HG03457 (cell line): Measurements from ENCODE around the gene HJV.

ENCODE experiments used
- ATAC-seq: cut with Tn5 transposase; IDR thresholded peaks from one replicate; pipeline ENCODE4 v1.9.1; 2021; ENCODE audit warnings: moderate number of reproducible peaks; ENCODE audit not compliant: unreplicated experiment

Gene HJV

DNA sequence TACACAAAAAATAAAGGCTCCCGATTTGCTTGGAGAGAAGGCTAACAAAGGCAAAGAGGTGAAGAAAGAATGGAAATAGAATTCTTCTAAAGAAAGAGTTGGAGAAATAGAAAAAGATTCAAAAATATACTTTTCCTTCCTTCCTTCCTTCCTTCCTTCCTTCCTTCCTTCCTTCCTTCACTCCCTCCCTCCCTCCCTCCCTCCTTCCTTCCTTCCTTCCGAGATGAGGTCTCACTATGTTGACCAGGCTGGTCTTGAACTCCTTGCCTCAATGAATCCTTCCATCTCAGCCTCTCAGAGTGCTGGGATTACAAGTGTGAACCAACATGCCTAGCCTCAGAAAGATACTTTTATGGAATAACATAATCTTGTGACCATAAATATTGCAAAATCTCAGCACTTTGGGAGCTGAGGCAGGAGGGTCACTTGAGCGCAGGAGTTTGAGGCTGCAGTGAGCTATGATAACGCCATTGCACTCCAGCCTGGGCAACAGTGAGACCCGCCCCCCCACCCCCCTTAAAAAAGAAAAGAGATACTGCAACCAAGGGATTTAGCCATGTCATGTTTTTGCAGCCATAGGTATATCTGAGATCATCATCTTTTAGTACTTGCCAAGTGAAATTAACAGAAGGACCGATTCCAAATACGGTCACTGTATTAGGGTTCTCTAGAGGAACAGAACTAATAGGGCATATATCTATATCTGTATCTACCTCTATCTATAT lies 1.0 kb upstream of the HJV start:
- ATAC-seq, result no peak

DNA sequence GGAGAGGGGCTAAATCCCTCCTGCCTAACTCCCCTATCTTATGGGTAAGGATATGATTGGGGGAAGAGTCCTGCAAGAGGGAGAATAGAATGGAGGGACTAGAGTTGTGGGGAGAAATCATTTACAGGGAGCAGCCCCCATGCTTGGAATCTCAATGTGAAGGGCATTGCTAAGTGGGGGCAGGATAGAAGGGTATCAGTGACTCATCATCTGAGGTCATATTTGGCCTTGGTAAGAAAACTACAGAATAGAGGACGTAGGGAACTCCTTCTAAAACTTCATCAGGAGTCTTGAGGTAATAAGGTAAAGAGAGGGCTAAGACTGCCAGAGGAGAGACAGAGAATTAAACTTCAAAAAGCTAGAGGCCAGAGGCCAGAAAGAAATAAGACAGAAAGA lies 487 bp downstream of the HJV start:
- no peak for ATAC-seq

GRCh38 chr1:146020058-146021049 lies 1.2 kb downstream of the HJV start:
- no peak for ATAC-seq

GRCh38 chr1:146019231-146020057 lies 2.1 kb downstream of the HJV start:
- no peak for ATAC-seq

- ATAC-seq, result no peak
Measured at GRCh38 chr1:146016891-146017290, 4.6 kb downstream of the HJV start.

GRCh38 chr1:146013559-146013922 lies 8.0 kb downstream of the HJV start:
- no peak for ATAC-seq

GRCh38 chr1:146012703-146013558 lies 8.6 kb downstream of the HJV start:
- no peak for ATAC-seq

DNA sequence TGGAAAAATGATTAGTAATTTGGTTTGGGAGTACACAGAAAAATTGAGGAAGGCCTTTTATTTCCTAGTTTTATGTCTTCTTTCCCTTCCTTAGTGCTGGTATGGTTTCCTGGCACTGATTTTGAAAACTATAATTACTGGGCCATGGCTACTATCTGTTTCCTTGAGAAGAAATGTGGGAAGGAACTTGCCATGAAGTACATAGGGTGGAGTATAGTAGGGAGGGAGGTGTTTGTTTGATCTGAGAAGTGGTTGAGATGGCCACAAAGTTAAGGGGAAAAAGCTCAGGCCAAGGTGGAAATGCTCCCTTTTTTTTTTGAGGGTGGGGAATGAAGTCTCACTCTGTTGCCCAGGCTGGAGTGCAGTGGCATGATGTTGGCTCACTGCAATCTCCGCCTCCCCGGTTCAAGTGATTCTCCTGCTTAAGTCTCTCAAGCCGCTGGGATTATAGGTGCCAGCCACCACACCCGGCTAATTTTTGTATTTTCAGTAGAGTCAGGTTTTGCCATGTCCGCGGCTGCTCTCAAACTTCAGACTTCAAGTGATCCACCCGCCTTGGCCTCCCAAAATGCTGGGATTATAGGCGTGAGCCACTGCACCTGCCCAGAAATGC lies 11.3 kb downstream of the HJV start:
- ATAC-seq, result no peak

DNA sequence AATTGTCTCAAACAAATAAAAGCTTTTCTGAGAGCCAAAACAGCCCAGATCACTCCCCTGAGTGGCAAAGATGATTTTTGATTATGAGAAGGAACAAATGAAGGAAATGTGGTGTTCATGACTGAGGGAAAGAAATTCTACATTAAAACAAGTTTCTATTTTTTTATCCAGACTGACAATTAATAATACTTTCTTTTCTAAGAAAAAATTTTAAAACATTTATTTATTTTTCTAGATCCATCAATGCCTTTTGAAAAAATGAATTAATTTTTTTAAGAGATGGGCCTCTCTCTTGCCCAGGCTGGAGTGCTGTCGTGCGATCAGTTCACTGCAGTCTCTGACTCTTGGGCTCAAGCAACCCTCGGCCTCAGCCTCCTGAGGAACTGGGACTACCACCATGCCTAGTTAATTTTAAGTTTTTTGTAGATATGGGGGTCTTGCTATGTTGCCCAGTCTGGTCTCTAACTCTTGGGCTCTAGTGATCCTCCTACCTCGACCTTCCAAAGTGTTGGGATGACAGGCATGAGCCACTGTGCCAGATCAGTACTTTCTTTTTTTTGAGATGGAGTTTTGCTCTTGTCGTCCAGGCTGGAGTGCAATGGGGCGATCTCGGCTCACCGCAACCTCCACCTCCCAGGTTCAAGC lies 13.9 kb downstream of the HJV start:
- ATAC-seq, result no peak

GRCh38 chr1:146001709-146002108 lies 19.8 kb downstream of the HJV start:
- no peak for ATAC-seq

DNA sequence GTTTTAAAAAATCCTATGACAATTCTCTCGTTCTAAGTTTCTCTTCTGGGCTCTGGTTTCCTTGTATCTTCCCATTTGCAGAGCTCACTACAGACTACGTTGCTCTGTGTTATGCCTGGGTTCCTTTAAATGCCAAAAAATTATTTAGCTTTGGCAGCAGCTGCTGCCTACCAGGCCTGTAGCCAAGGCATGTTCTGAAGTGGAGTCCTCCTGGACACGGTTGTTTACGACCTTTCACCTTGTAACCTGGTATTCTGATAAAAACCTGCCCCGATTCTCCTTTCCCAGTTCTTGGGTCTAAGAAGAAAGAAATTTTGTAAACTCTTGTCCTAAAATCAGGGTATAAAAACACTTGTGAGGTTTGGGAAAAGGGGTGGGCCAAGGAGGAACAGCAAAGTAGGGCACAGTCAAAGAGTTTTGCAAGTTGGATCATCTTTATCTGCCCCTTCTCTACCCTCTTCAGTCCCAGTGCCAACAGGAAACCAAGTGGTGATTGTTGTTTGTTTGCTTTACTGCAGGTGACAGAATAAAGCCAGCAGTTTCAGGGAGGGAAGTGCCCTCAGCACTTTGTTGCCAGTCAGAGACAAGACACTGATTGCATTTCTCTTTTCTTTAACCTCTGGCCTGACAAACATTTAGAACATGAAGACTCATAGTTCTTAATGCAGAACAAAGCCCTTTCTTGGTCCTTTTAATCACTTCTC lies 22.1 kb downstream of the HJV start:
- ATAC-seq, result no peak

GRCh38 chr1:145997718-145998023 lies 23.9 kb downstream of the HJV start:
- no peak for ATAC-seq

DNA sequence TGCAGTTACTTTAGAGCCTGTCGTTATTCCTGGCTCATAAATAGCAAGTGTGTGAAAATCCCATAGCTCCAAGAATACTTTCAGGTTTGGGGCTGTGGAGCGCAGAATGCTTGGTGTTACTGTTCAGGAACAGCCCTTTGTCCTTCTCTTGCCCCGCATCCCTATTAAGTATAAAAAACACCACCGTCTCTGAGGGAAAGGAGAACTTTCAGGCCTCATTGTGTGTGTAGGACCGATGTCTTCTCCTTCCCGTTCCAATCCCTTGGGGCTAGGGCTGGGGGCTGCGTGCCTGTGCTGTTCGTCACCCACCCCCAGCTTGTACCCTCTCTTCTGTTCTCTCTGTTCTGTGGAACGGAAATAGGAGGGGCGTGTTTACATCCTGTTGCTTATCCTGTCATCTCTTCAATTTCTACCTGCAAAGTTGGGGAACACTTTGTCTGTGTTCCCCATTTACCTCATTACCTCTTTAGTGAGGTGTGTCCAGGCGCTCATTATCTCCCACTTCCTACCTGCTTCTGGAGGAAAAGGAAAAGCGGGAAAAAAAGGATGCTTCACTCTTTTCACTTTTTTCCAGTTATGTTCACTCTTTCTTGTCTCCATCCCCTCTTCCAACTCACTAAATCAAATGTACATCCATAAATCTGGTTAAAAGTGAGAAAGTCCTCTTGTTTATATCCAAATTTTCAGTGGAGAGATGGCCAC lies 24.4 kb downstream of the HJV start:
- no peak for ATAC-seq

DNA sequence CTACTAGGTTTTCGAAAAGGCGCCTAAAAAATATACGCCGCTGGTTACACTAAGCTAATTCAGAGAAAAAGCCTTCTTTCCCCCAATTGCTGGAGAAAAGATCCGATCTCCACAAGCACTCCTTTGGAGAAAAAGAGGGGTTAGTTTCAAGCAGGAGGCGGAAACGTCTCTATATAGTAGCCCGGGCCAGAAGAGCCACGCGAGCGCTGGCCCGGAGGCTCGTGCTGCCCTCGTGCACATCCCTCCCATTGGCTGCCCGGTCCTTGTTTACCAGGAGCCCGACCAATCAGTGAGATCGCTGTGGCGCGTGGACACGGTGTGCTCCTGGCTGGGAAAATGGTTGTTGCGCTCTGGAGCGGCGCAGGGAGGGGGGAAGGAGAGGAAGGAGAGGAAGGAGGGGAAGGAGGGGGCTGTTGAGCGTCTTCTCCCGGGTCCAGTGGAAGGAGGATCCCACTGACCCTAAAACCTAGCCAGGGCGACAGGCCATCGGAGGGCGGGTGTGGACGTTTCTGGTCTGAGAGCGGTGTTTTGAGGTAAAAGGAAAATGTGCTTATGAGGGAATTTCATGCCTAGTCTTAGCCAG lies 25.0 kb downstream of the HJV start, which contains the start of gene TXNIP:
Gene TXNIP, minus strand, starts transcription at position 147 of the 583 bp plus-strand sequence. CDS start 313 bp downstream, outside the sequence.
- peak; percentile 71 for ATAC-seq

- ATAC-seq, result no peak
Measured at GRCh38 chr1:145995964-145996432, 25.5 kb downstream of the HJV start.

GRCh38 chr1:145995148-145995881 lies 26.2 kb downstream of the HJV start:
- no peak for ATAC-seq
